Liver (tissue), 3 donors: ENCODE data around the gene HUNK.

ENCODE experiments used
- ATF3 ChIP-seq: IDR thresholded peaks from 2 replicates; pipeline ENCODE4 v1.6.1; 2016; ENCODE audit warnings: antibody characterized with exemption
- EGR1 ChIP-seq, 2 donors: IDR thresholded peaks; 2 replicates each; pipeline ENCODE4 v1.6.1; 2016 to 2018; ENCODE audit warnings: antibody characterized with exemption in 2 of 2, low read depth in 2 of 2
- GABPA ChIP-seq, 2 donors: IDR thresholded peaks in 1 of 2; conservative IDR thresholded peaks in 1 of 2; 2 replicates each; pipeline ENCODE4 v1.6.1; 2016; ENCODE audit warnings: antibody characterized with exemption in 2 of 2, mild to moderate bottlenecking in 1 of 2, moderate library complexity in 1 of 2
- HNF4A ChIP-seq, 2 donors: conservative IDR thresholded peaks; 2 replicates each; pipeline ENCODE4 v1.6.1; 2016; ENCODE audit warnings: antibody characterized with exemption in 2 of 2, mild to moderate bottlenecking in 2 of 2
- JUND ChIP-seq, 2 donors: IDR thresholded peaks; 2 replicates each; pipeline ENCODE4 v1.6.1; 2016; ENCODE audit warnings: antibody characterized with exemption in 2 of 2
- RAD21 ChIP-seq, 2 donors: IDR thresholded peaks; 2 replicates each; pipeline ENCODE4 v1.6.1; 2016; ENCODE audit warnings: antibody characterized with exemption in 2 of 2, mild to moderate bottlenecking in 2 of 2
- RXRA ChIP-seq, 2 donors: IDR thresholded peaks; 2 replicates each; pipeline ENCODE4 v1.6.1; 2017 to 2018; ENCODE audit warnings: antibody characterized with exemption in 2 of 2, mild to moderate bottlenecking in 1 of 2
- SP1 ChIP-seq: IDR thresholded peaks from 2 replicates; pipeline ENCODE4 v1.6.1; 2018; ENCODE audit warnings: antibody characterized with exemption, mild to moderate bottlenecking
- TAF1 ChIP-seq: conservative IDR thresholded peaks from 2 replicates; pipeline ENCODE4 v1.6.1; 2016; ENCODE audit warnings: antibody characterized with exemption, mild to moderate bottlenecking
- YY1 ChIP-seq: IDR thresholded peaks from 2 replicates; pipeline ENCODE4 v1.6.1; 2016; ENCODE audit warnings: antibody characterized with exemption, mild to moderate bottlenecking
- ZBTB33 ChIP-seq: IDR thresholded peaks from 2 replicates; pipeline ENCODE4 v1.6.1; 2016; ENCODE audit warnings: antibody characterized with exemption
- TF ChIP-seq, protein P1 (sequence below): fragments of 150-350 bp; IDR thresholded peaks from 2 replicates; pipeline ENCODE4 v1.5.1; 2017; ENCODE audit warnings: improper control_type of control experiment, low read depth, low read length; ENCODE audit not compliant: missing input control
- TF ChIP-seq, protein P2 (sequence below): IDR thresholded peaks from 2 replicates; pipeline ENCODE4 v1.6.1; 2016; ENCODE audit warnings: antibody characterized with exemption, mild to moderate bottlenecking
- TF ChIP-seq, protein P3 (sequence below): IDR thresholded peaks from 2 replicates; pipeline ENCODE4 v1.6.1; 2016; ENCODE audit warnings: antibody characterized with exemption
- donor health status: healthy.
- donor health status: healthy.

- TF ChIP-seq, protein P1, sequence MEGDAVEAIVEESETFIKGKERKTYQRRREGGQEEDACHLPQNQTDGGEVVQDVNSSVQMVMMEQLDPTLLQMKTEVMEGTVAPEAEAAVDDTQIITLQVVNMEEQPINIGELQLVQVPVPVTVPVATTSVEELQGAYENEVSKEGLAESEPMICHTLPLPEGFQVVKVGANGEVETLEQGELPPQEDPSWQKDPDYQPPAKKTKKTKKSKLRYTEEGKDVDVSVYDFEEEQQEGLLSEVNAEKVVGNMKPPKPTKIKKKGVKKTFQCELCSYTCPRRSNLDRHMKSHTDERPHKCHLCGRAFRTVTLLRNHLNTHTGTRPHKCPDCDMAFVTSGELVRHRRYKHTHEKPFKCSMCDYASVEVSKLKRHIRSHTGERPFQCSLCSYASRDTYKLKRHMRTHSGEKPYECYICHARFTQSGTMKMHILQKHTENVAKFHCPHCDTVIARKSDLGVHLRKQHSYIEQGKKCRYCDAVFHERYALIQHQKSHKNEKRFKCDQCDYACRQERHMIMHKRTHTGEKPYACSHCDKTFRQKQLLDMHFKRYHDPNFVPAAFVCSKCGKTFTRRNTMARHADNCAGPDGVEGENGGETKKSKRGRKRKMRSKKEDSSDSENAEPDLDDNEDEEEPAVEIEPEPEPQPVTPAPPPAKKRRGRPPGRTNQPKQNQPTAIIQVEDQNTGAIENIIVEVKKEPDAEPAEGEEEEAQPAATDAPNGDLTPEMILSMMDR, result no peak
- TF ChIP-seq, protein P2, sequence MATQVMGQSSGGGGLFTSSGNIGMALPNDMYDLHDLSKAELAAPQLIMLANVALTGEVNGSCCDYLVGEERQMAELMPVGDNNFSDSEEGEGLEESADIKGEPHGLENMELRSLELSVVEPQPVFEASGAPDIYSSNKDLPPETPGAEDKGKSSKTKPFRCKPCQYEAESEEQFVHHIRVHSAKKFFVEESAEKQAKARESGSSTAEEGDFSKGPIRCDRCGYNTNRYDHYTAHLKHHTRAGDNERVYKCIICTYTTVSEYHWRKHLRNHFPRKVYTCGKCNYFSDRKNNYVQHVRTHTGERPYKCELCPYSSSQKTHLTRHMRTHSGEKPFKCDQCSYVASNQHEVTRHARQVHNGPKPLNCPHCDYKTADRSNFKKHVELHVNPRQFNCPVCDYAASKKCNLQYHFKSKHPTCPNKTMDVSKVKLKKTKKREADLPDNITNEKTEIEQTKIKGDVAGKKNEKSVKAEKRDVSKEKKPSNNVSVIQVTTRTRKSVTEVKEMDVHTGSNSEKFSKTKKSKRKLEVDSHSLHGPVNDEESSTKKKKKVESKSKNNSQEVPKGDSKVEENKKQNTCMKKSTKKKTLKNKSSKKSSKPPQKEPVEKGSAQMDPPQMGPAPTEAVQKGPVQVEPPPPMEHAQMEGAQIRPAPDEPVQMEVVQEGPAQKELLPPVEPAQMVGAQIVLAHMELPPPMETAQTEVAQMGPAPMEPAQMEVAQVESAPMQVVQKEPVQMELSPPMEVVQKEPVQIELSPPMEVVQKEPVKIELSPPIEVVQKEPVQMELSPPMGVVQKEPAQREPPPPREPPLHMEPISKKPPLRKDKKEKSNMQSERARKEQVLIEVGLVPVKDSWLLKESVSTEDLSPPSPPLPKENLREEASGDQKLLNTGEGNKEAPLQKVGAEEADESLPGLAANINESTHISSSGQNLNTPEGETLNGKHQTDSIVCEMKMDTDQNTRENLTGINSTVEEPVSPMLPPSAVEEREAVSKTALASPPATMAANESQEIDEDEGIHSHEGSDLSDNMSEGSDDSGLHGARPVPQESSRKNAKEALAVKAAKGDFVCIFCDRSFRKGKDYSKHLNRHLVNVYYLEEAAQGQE, result no peak
- TF ChIP-seq RXRA (IDR thresholded peaks at IDR 0.05), result no peak
- no peak for TF ChIP-seq TAF1
- TF ChIP-seq SP1, result no peak
- no peak for TF ChIP-seq ZBTB33
- no peak for TF ChIP-seq JUND (IDR thresholded peaks at IDR 0.05)
- TF ChIP-seq, protein P3, sequence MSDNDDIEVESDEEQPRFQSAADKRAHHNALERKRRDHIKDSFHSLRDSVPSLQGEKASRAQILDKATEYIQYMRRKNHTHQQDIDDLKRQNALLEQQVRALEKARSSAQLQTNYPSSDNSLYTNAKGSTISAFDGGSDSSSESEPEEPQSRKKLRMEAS, result no peak
- TF ChIP-seq RAD21 (IDR thresholded peaks at IDR 0.05), result no peak
- TF ChIP-seq GABPA (IDR thresholded peaks at IDR 0.05 in 1 of 2, conservative IDR thresholded peaks at IDR 0.05 in 1 of 2), result no peak
- no peak for TF ChIP-seq ATF3
- TF ChIP-seq EGR1 (IDR thresholded peaks at IDR 0.05; ENCODE audit: low read depth in 2 of 2), result no peak
- no peak for TF ChIP-seq YY1
- TF ChIP-seq HNF4A (conservative IDR thresholded peaks at IDR 0.05), result no peak
Measured at GRCh38 chr21:31869750-31870149, 3.1 kb upstream of the HUNK start.
